GM10248 (cell line): Measurements from ENCODE around the gene DCHS1.
A peak's percentile ranks its signal among the peaks of the same experiment; 100 is the strongest.

Experiments
- CTCF ChIA-PET: fragments of 300-600 bp; sonication (Branson Sonifier 250); formaldehyde crosslinking; extraction: SDS; loops from one replicate; lab custom pipeline; 2021; ENCODE audit warnings: antibody characterized with exemption; lab: Yijun Ruan, JAX
- POLR2A ChIA-PET: fragments of 350-650 bp; sonication (Branson Sonifier 250); formaldehyde crosslinking; extraction: SDS; loops from one replicate; lab custom pipeline; 2020; ENCODE audit warnings: antibody characterized with exemption; lab: Yijun Ruan, JAX
- DNase-seq: peaks from one replicate; pipeline ENCODE4 v3.0.0; 2012; ENCODE audit errors: extremely low spot score
- CTCF ChIP-seq: IDR thresholded peaks from 2 replicates; pipeline ENCODE4 v1.5.1; 2012; ENCODE audit warnings: mild to moderate bottlenecking, low read depth; ENCODE audit errors: extremely low read depth, missing control alignments, control extremely low read depth

DCHS1 gene

DNA sequence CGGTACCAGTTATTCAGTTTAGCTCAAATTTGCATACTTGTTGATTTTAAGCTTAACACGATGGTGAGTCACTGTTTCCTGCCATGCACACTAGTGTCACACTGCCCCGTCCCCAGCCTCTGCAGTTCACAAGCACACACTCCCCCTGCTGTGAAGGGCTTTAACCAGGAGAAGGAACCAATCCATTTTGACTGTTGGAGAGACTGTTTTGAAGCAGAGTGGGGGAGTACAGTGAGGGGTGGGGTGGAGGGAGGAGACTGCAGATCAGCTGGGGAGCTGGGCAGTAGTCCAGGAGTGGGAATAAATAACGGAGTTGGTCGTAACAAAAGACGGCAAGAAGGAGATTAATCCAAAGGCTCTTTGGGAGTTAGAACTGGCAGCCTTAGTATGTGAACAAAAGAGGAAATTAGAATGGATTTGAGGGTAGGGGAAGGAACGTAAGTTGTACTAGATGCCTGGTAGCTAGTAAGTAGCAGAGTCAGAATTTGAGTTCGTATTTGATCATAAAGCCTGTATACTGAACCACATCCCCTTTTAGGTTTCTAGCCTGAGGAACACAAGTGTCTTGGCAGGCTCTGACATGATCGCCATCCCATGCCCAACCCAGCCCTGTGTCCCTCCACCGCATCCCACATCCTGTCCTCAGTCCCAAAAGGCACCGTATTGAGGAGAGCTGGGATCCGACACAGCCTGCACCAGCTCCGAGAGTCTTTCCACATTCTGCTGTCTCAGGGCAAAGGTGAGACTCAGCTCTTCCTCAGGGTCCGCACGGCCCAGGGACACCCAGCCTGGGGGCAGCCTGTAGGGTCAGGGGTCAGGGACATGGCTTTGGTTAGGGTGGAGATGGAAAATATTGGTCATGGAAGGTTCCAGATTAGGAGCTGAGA, 37.2 kb downstream of the DCHS1 start:
- peak; percentile 32 for DNase-seq
- ChIA-PET POLR2A (interaction anchor here (0.6 to 2.6 kb wide), 6 partner anchors 14 to 142 kb away, joined by 3 to 12 read pairs (median 4); partner anchors contain the start of genes ILK and MRPL17), CTCF (interaction anchor here (1.1 to 2.9 kb wide), 17 partner anchors 9 to 239 kb away, joined by 3 to 20 read pairs (median 5); partner anchors contain the start of genes ILK, MRPL17 and RRP8)
- TF ChIP-seq CTCF: no peak

GRCh38 chr11:6617315-6617781, 38.3 kb downstream of the DCHS1 start:
- ChIA-PET CTCF (interaction anchor here (1.3 to 2.9 kb wide), 5 partner anchors 10 to 238 kb away, joined by 4 to 20 read pairs (median 14); partner anchors contain the start of genes ILK, MRPL17 and RRP8), POLR2A (interaction anchor here (2.6 kb wide), 1 partner anchor 13 kb away, joined by 10 read pairs; the partner anchor contains the start of gene ILK)
- no peak for TF ChIP-seq CTCF
- no peak for DNase-seq

DNA sequence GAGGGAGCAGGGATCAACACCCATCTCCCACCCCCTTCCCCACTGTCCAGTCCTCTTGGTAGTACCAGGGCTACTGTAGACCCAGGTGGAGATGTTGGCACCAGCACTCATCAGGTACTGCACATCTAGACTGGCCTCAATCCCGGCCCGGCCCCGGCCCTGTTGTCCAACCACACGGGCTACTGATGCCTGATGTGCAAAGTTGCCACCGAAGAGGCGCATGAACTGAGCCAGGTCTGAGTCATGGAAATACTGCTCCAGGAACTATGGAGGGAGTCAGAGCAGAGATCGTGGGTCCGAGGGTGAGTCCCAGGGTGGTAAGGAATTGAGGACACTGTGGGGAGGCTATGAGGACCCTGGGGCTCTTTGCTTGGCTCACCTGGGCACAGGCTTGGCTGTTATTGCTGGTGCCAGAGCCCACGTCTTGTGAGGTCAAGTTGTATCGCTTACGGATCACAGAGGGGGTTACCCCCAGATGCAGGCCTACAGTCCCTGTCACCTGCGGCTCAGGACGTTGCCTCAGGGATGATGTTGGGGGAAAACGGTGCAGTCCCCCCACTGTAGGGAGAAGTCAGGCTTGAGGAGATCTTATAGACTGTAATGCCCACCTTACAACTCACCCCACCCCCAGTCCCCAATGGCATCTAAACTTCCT, 38.9 kb downstream of the DCHS1 start:
- DNase-seq: no peak
- CTCF ChIA-PET: interaction anchor here (1.1 to 2.9 kb wide), 3 partner anchors 9 to 237 kb away, joined by 3 to 20 read pairs (median 14); partner anchors contain the start of genes ILK and RRP8
- POLR2A ChIA-PET: no interaction called here
- no peak for TF ChIP-seq CTCF

GRCh38 chr11:6615882-6616585, 39.6 kb downstream of the DCHS1 start:
- CTCF ChIA-PET: interaction anchor here (1.1 to 1.4 kb wide), 2 partner anchors 51 to 237 kb away, joined by 3 to 4 read pairs; no protein-coding TSS in a partner anchor
- no peak for DNase-seq
- no peak for TF ChIP-seq CTCF
- POLR2A ChIA-PET: no interaction called here

DNA sequence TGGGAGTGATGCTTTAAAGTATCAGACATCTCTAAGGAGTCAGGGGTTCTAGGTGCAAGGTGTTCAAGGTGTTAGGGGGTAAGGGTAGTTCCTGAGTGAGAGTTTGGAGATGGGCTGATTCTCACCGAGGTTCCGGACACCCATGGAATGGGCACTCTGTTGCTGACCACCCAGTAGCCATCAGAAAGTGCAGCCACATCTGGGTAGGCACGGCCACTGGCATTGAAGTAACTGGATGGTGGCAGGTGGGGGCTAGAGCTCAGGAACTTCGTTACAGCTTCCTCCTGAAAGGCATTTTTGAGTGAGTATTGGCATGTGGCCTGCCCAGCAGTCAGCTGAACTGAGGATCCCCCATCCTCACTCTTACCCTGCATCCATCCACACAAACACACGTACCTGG, 40.6 kb downstream of the DCHS1 start:
- no peak for DNase-seq
- no peak for TF ChIP-seq CTCF
- CTCF ChIA-PET: interaction anchor here (1.4 kb wide), 1 partner anchor 52 kb away, joined by 4 read pairs; no protein-coding TSS in a partner anchor
- POLR2A ChIA-PET: no interaction called here
